Gastroesophageal sphincter (tissue), 4 donors: ENCODE measurements around the gene BTG1. TPM values are rescaled to one million over a fixed set of nuclear protein-coding genes. Genes with fewer than 3 reads are reported as not detected.

Experiments
- ATAC-seq: fragments of 150-250 bp; one replicate; pipeline ENCODE4 v1.9.1; 2016; ENCODE audit warnings: mild to moderate bottlenecking, moderate library complexity
- H3K27ac ChIP-seq, 4 donors: fragments of 200-600 bp; sonication (generic) in 3 of 4; 1 replicate in 3 of 4; 2 replicates in 1 of 4; pipeline ENCODE4 v1.5.1; 2016 to 2019
- H3K27me3 ChIP-seq: fragments of 200-600 bp; sonication (generic); one replicate; pipeline ENCODE4 v1.5.1; 2019
- H3K36me3 ChIP-seq, 2 donors: fragments of 200-600 bp; sonication (generic); one replicate each; pipeline ENCODE4 v1.5.1; 2019; ENCODE audit warnings: control low read depth in 1 of 2
- H3K4me1 ChIP-seq, 3 donors: fragments of 200-600 bp; sonication (generic); 1 replicate in 2 of 3; 2 replicates in 1 of 3; pipeline ENCODE4 v1.5.1; 2016 to 2019; ENCODE audit warnings: control low read depth in 2 of 3
- H3K4me3 ChIP-seq, 2 donors: fragments of 200-600 bp; sonication (generic); one replicate each; pipeline ENCODE4 v1.5.1; 2019; ENCODE audit warnings: mild to moderate bottlenecking in 1 of 2, moderate library complexity in 1 of 2
- H3K9me3 ChIP-seq, 3 donors: fragments of 200-600 bp; sonication (generic); one replicate each; pipeline ENCODE4 v1.5.1; 2017 to 2019; ENCODE audit warnings: control low read depth in 2 of 3
- CTCF ChIP-seq, 4 experiments: fragments of 200-600 bp in 2 of 4; fragments of 450-650 bp in 2 of 4; sonication (generic) in 1 of 4; IDR thresholded peaks; one replicate each; pipeline ENCODE4 v1.5.1; 2017 to 2019; ENCODE audit warnings: antibody characterized with exemption in 4 of 4, mild to moderate bottlenecking in 2 of 4, moderate library complexity in 2 of 4
- EP300 ChIP-seq: sonication (generic); formaldehyde crosslinking; IDR thresholded peaks from one replicate; pipeline ENCODE4 v1.6.1; 2017; ENCODE audit warnings: antibody characterized with exemption, mild to moderate bottlenecking
- POLR2A ChIP-seq, 2 donors: fragments of 450-650 bp; IDR thresholded peaks; one replicate each; pipeline ENCODE4 v1.6.1; 2017; ENCODE audit warnings: antibody characterized with exemption in 2 of 2, mild to moderate bottlenecking in 2 of 2, moderate library complexity in 1 of 2
- POLR2AphosphoS5 ChIP-seq: sonication (generic); formaldehyde crosslinking; IDR thresholded peaks from one replicate; pipeline ENCODE4 v1.6.1; 2017; ENCODE audit warnings: antibody characterized with exemption
- WGBS, 2 donors: methylation state at CpG; one replicate each; pipeline ENCODE4 v1.1.5; 2018; ENCODE audit warnings: low coverage in 1 of 2; 5-methylcytosine and 5-hydroxymethylcytosine counted together
- total RNA-seq, 4 donors: library from RNA; depleted of rRNA; stranded (reverse); fragments of >200 nt; gene quantifications; one replicate each; pipeline ENCODE4 v1.1.0, GENCODE V29; 2016

BTG1 gene
- total RNA-seq, 4 donors from 2014 or later: 33.7 to 46.1 (median 42.7) TPM

GRCh38 chr12:92156139-92156538 is 10.5 kb upstream of the BTG1 start:
- WGBS, 2 donors: 80 to 87% methylated on average over 1 to 2 of the region's 2 CpGs
- no peaks in the 10 kb centered on the region for H3K36me3 ChIP-seq
- no peak overlapping the region for H3K4me3 ChIP-seq
- ATAC-seq: no peak
- no peak overlapping the region for H3K27ac ChIP-seq
- H3K9me3 ChIP-seq: no peaks in the 10 kb centered on the region
- peaks cover 0 to 19% (median 2%) of the 10 kb centered on the region in 3 donors for H3K4me1 ChIP-seq
- no peaks in the 10 kb centered on the region for H3K27me3 ChIP-seq
- TF ChIP-seq POLR2A (IDR thresholded peaks at IDR 0.05) (no peak), POLR2AphosphoS5 (no peak), EP300 (no peak), CTCF (IDR thresholded peaks at IDR 0.05) (no peak)

- no peak overlapping the region for H3K27ac ChIP-seq
- WGBS, 2 donors: 87 to 100% methylated on average over 2 of the region's 2 CpGs
- ATAC-seq: no peak
- H3K4me3 ChIP-seq: no peak overlapping the region
- H3K9me3 ChIP-seq: no peaks in the 10 kb centered on the region
- TF ChIP-seq POLR2A (IDR thresholded peaks at IDR 0.05) (no peak), CTCF (IDR thresholded peaks at IDR 0.05) (no peak), POLR2AphosphoS5 (no peak), EP300 (no peak)
- no peaks in the 10 kb centered on the region for H3K36me3 ChIP-seq
- H3K4me1 ChIP-seq: peaks cover 0 to 19% (median 2%) of the 10 kb centered on the region in 3 donors
- no peaks in the 10 kb centered on the region for H3K27me3 ChIP-seq
Measured at GRCh38 chr12:92155733-92156132, 10.1 kb upstream of the BTG1 start.

- no peak overlapping the region for H3K27ac ChIP-seq
- H3K27me3 ChIP-seq: no peaks in the 10 kb centered on the region
- no peak overlapping the region for H3K4me3 ChIP-seq
- TF ChIP-seq POLR2A (IDR thresholded peaks at IDR 0.05): no peak
- TF ChIP-seq POLR2AphosphoS5: no peak
- TF ChIP-seq EP300: no peak
- TF ChIP-seq CTCF (IDR thresholded peaks at IDR 0.05): no peak
- 91 to 100% methylated on average over 1 to 2 of the region's 2 CpGs for WGBS, 2 donors
- no peak for ATAC-seq
- no peaks in the 10 kb centered on the region for H3K9me3 ChIP-seq
- no peaks in the 10 kb centered on the region for H3K36me3 ChIP-seq
- H3K4me1 ChIP-seq: peaks cover 0 to 6% (median 2%) of the 10 kb centered on the region in 3 donors
Measured at GRCh38 chr12:92151916-92152315, 6.3 kb upstream of the BTG1 start.

GRCh38 chr12:92149563-92149962 is 3.9 kb upstream of the BTG1 start:
- H3K9me3 ChIP-seq: no peaks in the 10 kb centered on the region
- H3K27ac ChIP-seq: no peak overlapping the region
- WGBS, 2 donors: 92 to 94% methylated on average over 2 to 8 of the region's 8 CpGs
- no peak for TF ChIP-seq CTCF (IDR thresholded peaks at IDR 0.05)
- no peak for TF ChIP-seq POLR2AphosphoS5
- H3K27me3 ChIP-seq: no peaks in the 10 kb centered on the region
- no peak for ATAC-seq
- peaks cover 0 to 12% (median 2%) of the 10 kb centered on the region in 3 donors for H3K4me1 ChIP-seq
- H3K36me3 ChIP-seq: no peaks in the 10 kb centered on the region
- H3K4me3 ChIP-seq: no peak overlapping the region

- no peak for ATAC-seq
- H3K36me3 ChIP-seq: peaks cover 0 to 3% of the 10 kb centered on the region in 2 donors
- peak overlapping the region in 1 of 4 donors; percentile 99 for H3K27ac ChIP-seq
- TF ChIP-seq EP300: no peak
- no peak for TF ChIP-seq POLR2AphosphoS5
- no peak for TF ChIP-seq POLR2A (IDR thresholded peaks at IDR 0.05)
- TF ChIP-seq CTCF (IDR thresholded peaks at IDR 0.05): no peak
- H3K4me3 ChIP-seq: no peak overlapping the region
- peaks cover 0 to 12% (median 2%) of the 10 kb centered on the region in 3 donors for H3K4me1 ChIP-seq
- 49 to 62% methylated on average over 3 of the region's 3 CpGs for WGBS, 2 donors
- H3K9me3 ChIP-seq: no peaks in the 10 kb centered on the region
- no peaks in the 10 kb centered on the region for H3K27me3 ChIP-seq
Measured at GRCh38 chr12:92147491-92147890, 1.8 kb upstream of the BTG1 start.
